RCC 7860 (cell line): ENCODE measurements around the gene TEKT4.
"Not testable (repeated sequence)": the region's sequence is repeated elsewhere in the genome, so short reads cannot be mapped to it uniquely, and the experiment has no call there.

Experiments used
- DNase-seq: peaks from one replicate; pipeline ENCODE4 v3.0.0-alpha.2; 2015; ENCODE audit warnings: low spot score
- FAIRE-seq: peaks from 2 replicates; lab custom pipeline; 2012; peaks lifted over from hg19 to GRCh38; lab: Jason Lieb, UNC

The TEKT4 gene

GRCh38 chr2:94875820-94876522, 4.7 kb downstream of the TEKT4 start:
- FAIRE-seq (no peak), DNase-seq (no peak)

- DNase-seq, result no peak
- no peak for FAIRE-seq
Observed at GRCh38 chr2:94876523-94876863, 5.3 kb downstream of the TEKT4 start.

GRCh38 chr2:94877129-94877528, 5.9 kb downstream of the TEKT4 start:
- DNase-seq (no peak), FAIRE-seq (no peak)

- not testable (repeated sequence) for DNase-seq, FAIRE-seq
Observed at GRCh38 chr2:94878575-94878974, 7.3 kb downstream of the TEKT4 start.

- DNase-seq (no peak), FAIRE-seq (no peak)
Observed at GRCh38 chr2:94879314-94879981, 8.2 kb downstream of the TEKT4 start.

GRCh38 chr2:94879982-94880377, 8.8 kb downstream of the TEKT4 start:
- FAIRE-seq (no peak), DNase-seq (no peak)

GRCh38 chr2:94880507-94880906, 9.3 kb downstream of the TEKT4 start:
- no peak for DNase-seq
- no peak for FAIRE-seq

GRCh38 chr2:94881070-94881469, 9.8 kb downstream of the TEKT4 start:
- no peak for DNase-seq
- no peak for FAIRE-seq

GRCh38 chr2:94890234-94890633, 19.0 kb downstream of the TEKT4 start:
- no peak for FAIRE-seq

GRCh38 chr2:94895273-94895672, 24.0 kb downstream of the TEKT4 start:
- not testable (repeated sequence) for FAIRE-seq

More at GRCh38 chr2:94890234-94890633, 19.0 kb downstream of the TEKT4 start:
- no peak for DNase-seq

GRCh38 chr2:94906976-94907375, 35.7 kb downstream of the TEKT4 start:
- FAIRE-seq, DNase-seq: not testable (repeated sequence)

More at GRCh38 chr2:94895273-94895672, 24.0 kb downstream of the TEKT4 start:
- not testable (repeated sequence) for DNase-seq

GRCh38 chr2:94923196-94923595, 52.0 kb downstream of the TEKT4 start:
- FAIRE-seq (no peak), DNase-seq (no peak)

- DNase-seq, FAIRE-seq: not testable (repeated sequence)
Observed at GRCh38 chr2:94924999-94925398, 53.8 kb downstream of the TEKT4 start.
